T47D (cell line): ENCODE results near the gene FAM228B.
"Not testable (repeated sequence)": the region's sequence is repeated elsewhere in the genome, so short reads cannot be mapped to it uniquely, and the experiment has no call there.

Source experiments
- DNase-seq, 2 experiments: peaks; one replicate each; pipeline versions ENCODE4 v3.0.0 to v3.0.0-alpha.2; 2011 to 2012; ENCODE audit warnings: low read depth in 1 of 2, low spot score in 1 of 2
- JUND ChIP-seq: IDR thresholded peaks from 2 replicates; pipeline ENCODE4 v1.6.1; 2012; ENCODE audit warnings: low read depth
- in situ Hi-C: cut with HindIII; loops from 2 replicates; pipeline ENCODE4 v1.10.0; 2016; ENCODE audit warnings: low sequenced_read_pairs, low pct_unique_long_range_greater_than_20kb

Gene FAM228B

DNA sequence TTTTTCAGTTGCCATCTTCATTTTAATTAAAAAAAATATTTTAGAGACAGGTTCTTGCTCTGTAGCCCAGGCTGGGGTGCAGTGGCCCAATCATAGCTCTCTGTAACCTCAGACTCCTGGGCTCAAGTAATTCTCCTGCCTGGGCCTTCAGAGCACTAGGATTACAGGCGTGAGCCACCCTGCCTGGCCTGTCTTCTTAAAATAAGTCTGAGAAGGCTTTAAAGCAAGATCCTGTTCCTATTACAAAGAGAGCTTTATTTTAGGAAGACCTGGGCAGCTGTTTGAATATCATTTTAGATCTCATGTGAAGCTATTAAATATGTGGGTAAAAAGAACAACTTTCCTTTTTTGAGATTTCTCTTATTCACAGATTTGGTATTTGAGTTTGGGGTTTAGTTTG is 53.1 kb downstream of the FAM228B start:
- TF ChIP-seq JUND: no peak
- in situ Hi-C loops: no loop called here
- no peak for DNase-seq

GRCh38 chr2:24179683-24180082 is 56.4 kb downstream of the FAM228B start:
- in situ Hi-C loops: no loop called here
- no peak for DNase-seq
- TF ChIP-seq JUND: no peak

DNA sequence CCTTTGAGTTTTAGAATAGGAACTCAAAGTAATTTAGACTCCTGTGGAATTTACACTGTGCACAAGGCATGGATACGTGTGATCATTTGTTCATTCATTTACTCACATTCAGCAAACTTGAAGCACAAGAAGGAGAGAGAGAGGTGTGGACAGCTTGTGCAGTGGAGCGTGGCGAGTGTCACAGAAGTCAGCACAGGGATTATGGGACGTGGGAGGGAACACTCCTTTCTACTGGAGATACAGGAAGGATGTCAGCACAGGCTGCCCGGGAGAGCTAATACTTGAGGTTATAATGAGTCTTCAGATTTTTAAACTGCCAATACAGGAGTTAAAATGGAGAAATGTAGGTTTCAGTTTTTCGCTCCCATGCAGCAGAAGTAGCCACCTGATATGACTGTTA is 58.6 kb downstream of the FAM228B start:
- in situ Hi-C loops: no loop called here
- DNase-seq: no peak
- TF ChIP-seq JUND: no peak

- in situ Hi-C loops: no loop called here
- no peak for TF ChIP-seq JUND
- no peak for DNase-seq
These were observed 59.2 kb downstream of the FAM228B start for GRCh38 chr2:24182507-24182906.

DNA sequence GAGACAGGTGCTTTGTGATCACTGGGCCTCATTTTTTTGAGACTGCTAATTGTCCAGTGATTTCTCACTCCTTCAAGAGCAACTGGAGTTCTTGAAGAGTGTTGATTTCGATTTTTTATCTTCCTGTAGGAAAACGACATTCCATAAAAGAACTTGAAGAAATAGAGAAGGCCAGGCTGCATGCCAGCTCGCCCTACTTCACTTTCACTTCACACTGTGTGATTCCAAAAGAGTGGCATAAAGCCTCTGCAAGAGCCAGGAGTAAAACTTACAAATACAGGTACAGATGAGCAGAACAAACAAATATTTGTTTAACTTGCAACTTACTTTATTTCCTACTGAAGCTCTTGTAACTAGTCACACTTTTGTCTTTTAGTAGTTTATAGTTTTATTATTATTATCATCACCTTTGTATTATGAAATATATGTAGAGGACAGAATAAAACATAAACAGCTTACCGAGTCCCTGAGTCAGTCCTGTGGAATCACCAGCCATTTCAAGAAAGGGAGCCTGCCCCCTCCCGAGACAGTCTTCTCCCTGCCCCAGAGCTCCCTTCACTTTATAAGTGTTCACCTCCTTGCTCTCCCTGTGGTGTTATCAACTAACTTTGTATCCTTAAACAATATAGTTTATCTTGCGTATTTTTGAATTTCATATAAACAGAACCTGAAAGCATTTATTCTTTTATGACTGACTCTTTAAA is 60.2 kb downstream of the FAM228B start:
- TF ChIP-seq JUND: no peak
- in situ Hi-C loops: no loop called here
- DNase-seq: no peak

- in situ Hi-C loops: no loop called here
- TF ChIP-seq JUND: no peak
- DNase-seq: no peak
These were observed 66.3 kb downstream of the FAM228B start for GRCh38 chr2:24189551-24189950.

- in situ Hi-C loops: no loop called here
- TF ChIP-seq JUND: no peak
These were observed 67.2 kb downstream of the FAM228B start for GRCh38 chr2:24190503-24190902.

DNA sequence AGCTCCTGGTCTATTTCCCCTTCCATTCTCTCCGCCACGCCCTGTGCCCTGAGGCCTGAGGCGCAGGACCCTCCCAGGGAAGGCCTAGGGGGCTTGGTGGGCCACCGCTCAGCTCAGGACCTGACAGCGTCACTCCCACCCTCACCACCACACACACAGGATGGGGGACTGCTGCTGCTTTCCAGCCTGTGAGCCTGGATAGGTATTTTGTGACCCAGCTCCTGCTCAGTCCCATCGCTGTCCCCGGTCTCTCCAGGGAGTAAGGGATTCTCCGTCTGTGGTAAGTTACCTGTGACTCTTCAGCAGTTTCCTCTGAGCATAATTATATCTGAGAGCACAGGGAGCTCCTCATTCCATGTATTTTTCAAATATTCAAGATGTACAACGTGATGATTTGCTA is 67.9 kb downstream of the FAM228B start:
- in situ Hi-C loops: no loop called here
- no peak for TF ChIP-seq JUND

More at GRCh38 chr2:24190503-24190902, 67.2 kb downstream of the FAM228B start:
- no peak for DNase-seq

DNA sequence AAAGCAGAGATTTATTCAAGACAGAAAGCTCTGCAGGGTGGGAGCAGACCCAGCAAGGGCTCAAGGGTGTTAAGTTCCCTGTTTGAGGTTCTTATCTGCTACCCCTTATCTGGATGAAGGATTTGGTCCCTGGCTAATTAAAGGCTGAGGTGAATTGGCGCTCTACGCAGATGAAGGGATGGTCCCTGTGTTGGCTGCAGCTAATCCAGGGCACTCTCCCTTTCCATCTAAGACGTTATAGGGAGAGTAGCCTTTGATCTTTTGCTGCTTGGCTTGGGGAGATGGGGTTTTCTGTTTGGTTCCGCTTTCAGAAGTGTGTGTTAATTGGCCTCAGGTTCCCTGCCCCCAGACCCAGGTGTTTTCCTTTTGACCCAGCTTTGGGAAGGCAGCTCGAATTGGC is 68.6 kb downstream of the FAM228B start:
- DNase-seq: no peak
- no peak for TF ChIP-seq JUND
- in situ Hi-C loops: no loop called here

More for the DNA sequence above, 67.9 kb downstream of the FAM228B start:
- no peak for DNase-seq

DNA sequence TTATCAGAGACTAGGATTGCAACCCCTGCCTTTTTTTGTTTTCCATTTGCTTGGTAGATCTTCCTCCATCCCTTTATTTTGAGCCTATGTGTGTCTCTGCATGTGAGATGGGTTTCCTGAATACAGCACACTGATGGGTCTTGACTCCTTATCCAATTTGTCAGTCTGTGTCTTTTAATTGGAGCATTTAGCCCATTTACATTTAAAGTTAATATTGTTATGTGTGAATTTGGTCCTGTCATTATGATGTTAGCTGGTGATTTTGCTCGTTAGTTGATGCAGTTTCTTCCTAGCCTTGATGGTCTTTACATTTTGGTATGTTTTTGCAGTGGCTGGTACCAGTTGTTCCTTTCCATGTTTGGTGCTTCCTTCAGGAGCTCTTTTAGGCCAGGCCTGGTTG is 73.9 kb downstream of the FAM228B start:
- in situ Hi-C loops, DNase-seq: not testable (repeated sequence)

GRCh38 chr2:24199968-24200590 is 76.8 kb downstream of the FAM228B start:
- DNase-seq: no peak
- in situ Hi-C loops: no loop called here

GRCh38 chr2:24200799-24201198 is 77.5 kb downstream of the FAM228B start:
- DNase-seq: no peak
- in situ Hi-C loops: no loop called here
- no peak for TF ChIP-seq JUND

More at GRCh38 chr2:24199968-24200590, 76.8 kb downstream of the FAM228B start:
- TF ChIP-seq JUND: no peak

DNA sequence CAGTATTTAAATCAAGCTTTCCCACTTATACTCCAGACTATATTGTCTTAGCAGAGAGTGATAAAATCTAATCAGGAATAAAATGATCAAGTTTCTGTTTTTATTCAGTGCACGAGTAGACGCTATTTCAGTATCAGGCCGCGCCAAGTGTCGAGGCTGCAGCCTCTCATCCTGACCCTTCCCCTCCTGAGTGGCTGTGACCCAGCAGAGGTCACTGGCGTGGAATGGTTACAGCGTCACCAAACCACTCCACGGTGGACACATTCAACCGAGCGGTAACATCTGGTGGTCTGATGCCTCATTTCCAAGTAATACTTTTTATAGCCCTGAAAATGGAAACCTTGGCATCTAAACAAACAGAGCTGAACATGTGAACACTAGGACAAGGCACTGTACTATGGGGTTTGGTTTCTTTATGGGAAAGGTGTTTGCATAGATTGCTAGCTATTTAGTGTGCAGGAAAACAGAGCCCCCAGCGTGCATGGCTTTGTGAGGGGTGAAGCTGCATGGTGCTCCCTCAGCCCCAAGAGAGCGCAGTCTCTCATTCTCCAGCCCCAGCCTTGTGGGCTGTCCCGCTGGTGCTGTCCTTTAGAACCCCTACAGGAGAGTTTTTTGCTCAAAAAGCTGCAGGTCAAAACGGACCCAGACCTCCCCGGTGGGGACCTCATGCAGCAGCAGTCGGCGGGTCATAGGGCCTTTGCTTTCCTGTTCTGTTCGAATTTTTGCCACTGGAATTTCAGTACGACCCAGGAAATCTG is 79.9 kb downstream of the FAM228B start:
- DNase-seq: no peak
- in situ Hi-C loops: no loop called here
- no peak for TF ChIP-seq JUND

DNA sequence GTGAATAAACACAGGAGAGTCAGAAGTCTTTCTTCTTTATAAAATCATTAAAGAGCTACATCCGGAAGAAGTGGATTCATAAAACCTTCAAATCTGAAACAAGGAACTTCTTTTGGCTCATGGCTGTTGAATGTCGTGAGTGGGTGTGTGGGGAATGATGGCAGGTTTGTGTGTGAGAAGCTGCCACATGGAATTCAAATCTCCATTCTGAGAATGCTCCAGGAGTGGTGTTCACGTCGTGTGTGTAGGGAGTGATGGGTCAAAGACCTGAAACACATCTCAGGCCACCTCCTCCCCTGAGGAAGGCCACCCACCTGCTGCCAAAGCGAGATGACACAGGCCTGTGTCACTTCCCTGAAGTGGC is 80.5 kb downstream of the FAM228B start:
- DNase-seq: no peak
- TF ChIP-seq JUND: no peak
- in situ Hi-C loops: no loop called here
